GM23338 (cell line): ENCODE results near the gene MARCHF9.

Source experiments
- CREB1 ChIP-seq: fragments of 250-450 bp; sonication (Bioruptor Pico); IDR thresholded peaks from 2 replicates; pipeline ENCODE4 v1.5.0; 2020; ENCODE audit warnings: low read depth, mild to moderate bottlenecking, moderate library complexity
- EZH2 ChIP-seq: fragments of 200-600 bp; sonication (generic); IDR thresholded peaks from one replicate; pipeline ENCODE4 v1.8.0; 2017; ENCODE audit warnings: antibody characterized with exemption, mild to moderate bottlenecking, low read depth; ENCODE audit not compliant: unreplicated experiment
- EZH2phosphoT487 ChIP-seq: fragments of 200-600 bp; sonication (generic); IDR thresholded peaks from one replicate; pipeline ENCODE4 v1.8.1; 2018; ENCODE audit warnings: antibody characterized with exemption; ENCODE audit not compliant: unreplicated experiment
- JUNB ChIP-seq: IDR thresholded peaks from one replicate; pipeline ENCODE4 v1.6.1; 2016; ENCODE audit warnings: antibody characterized with exemption; ENCODE audit not compliant: unreplicated experiment
- NANOG ChIP-seq: IDR thresholded peaks from 2 replicates; pipeline ENCODE4 v1.6.1; 2016; ENCODE audit warnings: antibody characterized with exemption, borderline replicate concordance
- POLR2AphosphoS5 ChIP-seq: IDR thresholded peaks from 2 replicates; pipeline ENCODE4 v1.6.1; 2016; ENCODE audit warnings: antibody characterized with exemption, low read depth
- TF ChIP-seq, protein P1 (sequence below), 2 experiments: fragments of 200-600 bp in 1 of 2; sonication (generic) in 1 of 2; conservative IDR thresholded peaks; 2 replicates each; pipeline versions ENCODE4 v1.5.1 to v1.6.1; 2016 to 2017; ENCODE audit warnings: antibody characterized with exemption in 2 of 2, low read depth in 2 of 2, mild to moderate bottlenecking in 2 of 2, moderate library complexity in 1 of 2

DNA sequence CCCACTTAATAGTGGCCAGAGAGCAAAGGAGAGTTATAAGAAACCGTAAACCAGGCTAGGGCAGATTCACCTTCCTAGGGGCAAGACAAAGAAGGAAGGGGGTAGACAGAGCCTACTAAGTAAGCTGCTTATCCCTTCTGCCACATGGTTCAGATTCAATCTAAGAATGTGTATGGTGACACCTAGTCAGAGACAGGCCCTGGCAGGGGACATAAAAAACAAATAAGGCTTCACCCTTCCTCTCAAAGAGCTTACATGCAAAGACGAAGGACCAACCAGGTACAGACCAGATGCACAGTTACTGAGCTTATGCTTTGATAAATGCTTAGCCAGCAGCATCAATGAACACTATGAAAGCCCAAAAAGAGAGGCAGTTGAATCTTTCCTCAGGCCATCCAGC, 7.6 kb downstream of the MARCHF9 start:
- no peak for TF ChIP-seq POLR2AphosphoS5
- TF ChIP-seq, protein P1, sequence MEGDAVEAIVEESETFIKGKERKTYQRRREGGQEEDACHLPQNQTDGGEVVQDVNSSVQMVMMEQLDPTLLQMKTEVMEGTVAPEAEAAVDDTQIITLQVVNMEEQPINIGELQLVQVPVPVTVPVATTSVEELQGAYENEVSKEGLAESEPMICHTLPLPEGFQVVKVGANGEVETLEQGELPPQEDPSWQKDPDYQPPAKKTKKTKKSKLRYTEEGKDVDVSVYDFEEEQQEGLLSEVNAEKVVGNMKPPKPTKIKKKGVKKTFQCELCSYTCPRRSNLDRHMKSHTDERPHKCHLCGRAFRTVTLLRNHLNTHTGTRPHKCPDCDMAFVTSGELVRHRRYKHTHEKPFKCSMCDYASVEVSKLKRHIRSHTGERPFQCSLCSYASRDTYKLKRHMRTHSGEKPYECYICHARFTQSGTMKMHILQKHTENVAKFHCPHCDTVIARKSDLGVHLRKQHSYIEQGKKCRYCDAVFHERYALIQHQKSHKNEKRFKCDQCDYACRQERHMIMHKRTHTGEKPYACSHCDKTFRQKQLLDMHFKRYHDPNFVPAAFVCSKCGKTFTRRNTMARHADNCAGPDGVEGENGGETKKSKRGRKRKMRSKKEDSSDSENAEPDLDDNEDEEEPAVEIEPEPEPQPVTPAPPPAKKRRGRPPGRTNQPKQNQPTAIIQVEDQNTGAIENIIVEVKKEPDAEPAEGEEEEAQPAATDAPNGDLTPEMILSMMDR (conservative IDR thresholded peaks at IDR 0.05; ENCODE audit: low read depth in 2 of 2): no peak
- TF ChIP-seq EZH2phosphoT487: no peak
- no peak for TF ChIP-seq JUNB
- TF ChIP-seq EZH2: no peak
- no peak for TF ChIP-seq NANOG
- no peak for TF ChIP-seq CREB1 (CRISPR knock-in tag)
